Natural killer cell treated with Interleukin-12 subunit alpha and Interleukin-12 subunit beta and Interleukin-15 and Interleukin-18, amount 100 ng/mL, for 72 hours (primary cell): Measurements from ENCODE around the gene SPECC1. TPM values are rescaled to one million over a fixed set of nuclear protein-coding genes. Genes with fewer than 3 reads are reported as not detected.
A peak's percentile ranks its signal among the peaks of the same experiment; 100 is the strongest.
"Not testable (repeated sequence)": the region's sequence is repeated elsewhere in the genome, so short reads cannot be mapped to it uniquely, and the experiment has no call there.

ENCODE experiments used
- ATAC-seq, 2 donors: fragments of 150-1000 bp; cut with Tn5 transposase in 1 of 2; sonication (Bioruptor Pico), chemical (Tn5 transposase) in 1 of 2; 2 replicates each; pipeline ENCODE4 v1.10.0; 2021
- DNase-seq: peaks from one replicate; pipeline ENCODE4 v3.0.0; 2022; ENCODE audit warnings: low spot score
- H3K27ac Mint-ChIP-seq, 2 donors: 1 replicate in 1 of 2; 2 replicates in 1 of 2; pipeline ENCODE4 v1.8.0; 2022; ENCODE audit warnings: mixed read lengths in 2 of 2, mild to moderate bottlenecking in 1 of 2, moderate library complexity in 1 of 2
- H3K27me3 Mint-ChIP-seq, 2 donors: 1 replicate in 1 of 2; 2 replicates in 1 of 2; pipeline ENCODE4 v1.8.0; 2022; ENCODE audit warnings: mixed read lengths in 2 of 2
- H3K36me3 Mint-ChIP-seq: one replicate; pipeline ENCODE4 v1.8.0; 2022; ENCODE audit warnings: mixed read lengths
- H3K4me1 Mint-ChIP-seq, 2 donors: 1 replicate in 1 of 2; 2 replicates in 1 of 2; pipeline ENCODE4 v1.8.0; 2022; ENCODE audit warnings: low read depth in 2 of 2, mixed read lengths in 2 of 2, mild to moderate bottlenecking in 1 of 2
- H3K4me3 Mint-ChIP-seq: one replicate; pipeline ENCODE4 v1.8.0; 2022; ENCODE audit warnings: mixed read lengths
- H3K9me3 Mint-ChIP-seq: 2 replicates; pipeline ENCODE4 v1.8.0; 2022; ENCODE audit warnings: mixed read lengths
- total RNA-seq, 2 donors: library from RNA; stranded (reverse); gene quantifications; one replicate each; pipeline ENCODE4 v1.2.3, GENCODE V29; 2022

SPECC1 gene
- total RNA-seq, 2 donors from 2014 or later = 27.6 to 28.1 TPM

DNA sequence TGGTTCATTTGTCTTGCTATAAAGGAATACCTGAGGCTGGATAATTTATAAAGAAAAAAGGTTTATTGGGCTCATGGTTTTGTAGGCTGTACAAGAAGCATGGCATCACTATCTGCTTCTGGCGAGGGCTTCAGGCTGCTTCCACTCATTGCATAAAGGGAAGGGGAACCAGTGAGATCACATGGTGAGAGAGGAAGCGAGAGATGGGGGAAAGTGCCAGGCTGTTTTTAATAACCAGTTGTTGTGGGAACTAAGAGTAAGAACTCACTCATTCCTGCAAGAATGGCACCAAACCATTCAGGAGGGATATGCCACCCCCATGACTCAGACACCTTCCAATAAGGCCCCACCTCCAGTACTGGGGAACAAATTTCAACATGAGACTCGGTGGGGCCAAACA is 24.3 kb downstream of the SPECC1 start:
- Mint-ChIP-seq H3K4me1 (peaks cover 3 to 14% of the 10 kb centered on the region in 2 donors), H3K27ac (no peak overlapping the region), H3K9me3 (no peaks in the 10 kb centered on the region), H3K4me3 (no peak overlapping the region), H3K27me3 (no peaks in the 10 kb centered on the region), H3K36me3 (no peaks in the 10 kb centered on the region)
- no peak for ATAC-seq
- DNase-seq = no peak

GRCh38 chr17:20035501-20035900 is 26.3 kb downstream of the SPECC1 start:
- H3K36me3 Mint-ChIP-seq = no peaks in the 10 kb centered on the region
- ATAC-seq (no peak), DNase-seq (no peak)
- peaks cover 3 to 14% of the 10 kb centered on the region in 2 donors for H3K4me1 Mint-ChIP-seq
- no peak overlapping the region for H3K4me3 Mint-ChIP-seq
- no peaks in the 10 kb centered on the region for H3K9me3 Mint-ChIP-seq
- H3K27me3 Mint-ChIP-seq = peaks cover 0 to 2% of the 10 kb centered on the region in 2 donors
- no peak overlapping the region for H3K27ac Mint-ChIP-seq

- H3K4me1 Mint-ChIP-seq, DNase-seq, H3K27ac Mint-ChIP-seq, H3K36me3 Mint-ChIP-seq, H3K27me3 Mint-ChIP-seq, H3K9me3 Mint-ChIP-seq, ATAC-seq, H3K4me3 Mint-ChIP-seq: not testable (repeated sequence)
Measured at GRCh38 chr17:20037286-20037685, 28.1 kb downstream of the SPECC1 start.

GRCh38 chr17:20039037-20039436 is 29.9 kb downstream of the SPECC1 start:
- Mint-ChIP-seq H3K36me3 (no peaks in the 10 kb centered on the region), H3K27ac (no peak overlapping the region), H3K27me3 (peaks cover 0 to 2% of the 10 kb centered on the region in 2 donors), H3K4me3 (no peak overlapping the region), H3K4me1 (peaks cover 3 to 7% of the 10 kb centered on the region in 2 donors), H3K9me3 (no peaks in the 10 kb centered on the region)
- no peak for DNase-seq
- ATAC-seq = no peak

- no peaks in the 10 kb centered on the region for H3K9me3 Mint-ChIP-seq
- peaks cover 3 to 7% of the 10 kb centered on the region in 2 donors for H3K4me1 Mint-ChIP-seq
- H3K36me3 Mint-ChIP-seq = no peaks in the 10 kb centered on the region
- DNase-seq = no peak
- no peak for ATAC-seq
- peaks cover 0 to 2% of the 10 kb centered on the region in 2 donors for H3K27me3 Mint-ChIP-seq
- no peak overlapping the region for H3K27ac Mint-ChIP-seq
- H3K4me3 Mint-ChIP-seq = no peak overlapping the region
Measured at GRCh38 chr17:20040216-20040615, 31.1 kb downstream of the SPECC1 start.

DNA sequence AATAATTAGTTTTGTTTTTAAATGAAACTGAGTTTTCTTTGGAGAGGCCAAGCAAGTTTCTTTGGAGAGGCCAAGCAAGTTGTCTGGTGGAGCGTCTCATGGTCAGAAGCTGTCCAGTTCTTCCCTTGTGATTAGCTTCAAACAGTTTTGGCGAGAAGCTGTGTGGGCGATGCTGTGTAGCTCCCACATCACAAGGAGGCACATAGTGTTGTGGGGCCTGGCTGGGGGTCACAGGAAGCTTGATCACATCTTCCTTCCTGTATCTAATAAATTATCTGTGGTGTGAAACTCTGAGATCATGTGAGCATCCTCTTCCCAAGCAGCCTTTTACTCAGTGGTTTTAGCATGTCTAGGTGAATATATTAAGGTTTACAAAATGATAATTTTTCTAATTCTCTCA is 33.9 kb downstream of the SPECC1 start:
- H3K27ac Mint-ChIP-seq = peak overlapping the region; percentile 17 to 53
- DNase-seq = no peak

GRCh38 chr17:20045476-20045875 is 36.3 kb downstream of the SPECC1 start:
- ATAC-seq (no peak), DNase-seq (no peak)
- H3K36me3 Mint-ChIP-seq = no peaks in the 10 kb centered on the region
- no peaks in the 10 kb centered on the region for H3K9me3 Mint-ChIP-seq
- H3K4me3 Mint-ChIP-seq = no peak overlapping the region
- H3K4me1 Mint-ChIP-seq = peaks cover 3 to 7% of the 10 kb centered on the region in 2 donors
- H3K27me3 Mint-ChIP-seq = peaks cover 0 to 3% of the 10 kb centered on the region in 2 donors
- no peak overlapping the region for H3K27ac Mint-ChIP-seq

More for the DNA sequence above, 33.9 kb downstream of the SPECC1 start:
- no peak for ATAC-seq
- H3K4me3 Mint-ChIP-seq = peak overlapping the region; percentile 2
- peaks cover 0 to 5% of the 10 kb centered on the region in 2 donors for H3K27me3 Mint-ChIP-seq
- H3K36me3 Mint-ChIP-seq = no peaks in the 10 kb centered on the region
- H3K9me3 Mint-ChIP-seq = no peaks in the 10 kb centered on the region
- H3K4me1 Mint-ChIP-seq = peaks cover 3 to 7% of the 10 kb centered on the region in 2 donors

GRCh38 chr17:20046629-20047028 is 37.5 kb downstream of the SPECC1 start:
- Mint-ChIP-seq H3K4me1 (peaks cover 3 to 7% of the 10 kb centered on the region in 2 donors), H3K36me3 (no peaks in the 10 kb centered on the region), H3K27me3 (peaks cover 0 to 3% of the 10 kb centered on the region in 2 donors), H3K9me3 (no peaks in the 10 kb centered on the region), H3K4me3 (no peak overlapping the region), H3K27ac (no peak overlapping the region)
- ATAC-seq (no peak), DNase-seq (no peak)

DNA sequence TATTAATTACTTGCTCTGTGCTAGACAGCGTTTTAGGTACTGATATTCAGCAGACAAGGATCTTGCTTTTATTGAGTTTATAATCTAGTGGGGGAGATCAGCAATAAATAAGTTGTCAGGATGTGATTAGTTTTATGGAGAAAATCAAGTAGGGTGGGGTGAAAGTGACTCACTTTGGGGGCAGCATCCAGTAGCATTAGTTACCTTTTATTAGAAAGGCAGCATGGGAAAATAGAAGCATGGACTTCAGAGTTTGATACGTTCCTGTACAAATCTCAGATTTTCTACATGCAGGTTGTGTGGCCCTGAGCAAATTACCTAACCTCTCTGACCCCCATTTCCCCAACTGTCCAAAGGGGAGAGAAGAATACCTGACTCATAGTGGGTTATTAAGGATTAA is 42.5 kb downstream of the SPECC1 start:
- ATAC-seq = no peak
- Mint-ChIP-seq H3K27ac (no peak overlapping the region), H3K4me3 (no peak overlapping the region), H3K9me3 (no peaks in the 10 kb centered on the region), H3K36me3 (peaks cover 6% of the 10 kb centered on the region), H3K4me1 (no peaks in the 10 kb centered on the region), H3K27me3 (peaks cover 3 to 7% of the 10 kb centered on the region in 2 donors)
- no peak for DNase-seq

DNA sequence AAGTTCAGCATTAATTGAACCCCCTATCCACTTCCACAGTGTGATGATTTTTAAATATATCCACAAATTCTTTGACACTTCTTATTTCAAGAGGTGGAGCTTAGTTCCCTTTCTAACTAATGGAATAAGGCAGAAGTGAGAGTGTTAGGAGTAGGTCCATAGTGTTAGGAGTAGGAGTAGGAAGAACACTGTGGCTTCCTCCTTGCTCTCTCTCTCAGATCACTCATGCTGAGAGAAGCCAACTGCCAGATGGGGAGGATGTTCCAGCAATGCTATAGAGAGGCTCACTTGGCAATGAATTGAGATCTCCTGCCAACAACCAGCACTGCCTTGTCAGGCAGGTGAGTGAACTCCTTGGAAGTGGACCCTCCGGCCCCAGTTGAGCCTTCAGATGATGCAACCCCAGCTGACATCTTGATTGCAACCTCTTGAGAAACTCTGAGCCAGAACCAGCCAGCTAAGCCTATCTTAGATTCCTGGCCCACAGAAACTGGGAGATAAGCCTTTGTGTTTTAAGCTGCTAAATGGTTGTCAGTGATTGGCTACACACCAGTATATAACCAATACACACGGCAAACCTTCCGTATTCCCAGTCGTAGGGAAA is 44.3 kb downstream of the SPECC1 start:
- ATAC-seq = no peak
- Mint-ChIP-seq H3K36me3 (peaks cover 6% of the 10 kb centered on the region), H3K4me3 (no peak overlapping the region), H3K4me1 (no peaks in the 10 kb centered on the region), H3K27ac (no peak overlapping the region), H3K9me3 (no peaks in the 10 kb centered on the region), H3K27me3 (peaks cover 0 to 7% of the 10 kb centered on the region in 2 donors)
- no peak for DNase-seq

- Mint-ChIP-seq H3K27ac (peak overlapping the region in 1 of 2 donors; percentile 39), H3K4me3 (no peak overlapping the region)
- ATAC-seq = peak in 1 of 2 donors; percentile 41
Measured at GRCh38 chr17:20059728-20060188, 50.6 kb downstream of the SPECC1 start.

DNA sequence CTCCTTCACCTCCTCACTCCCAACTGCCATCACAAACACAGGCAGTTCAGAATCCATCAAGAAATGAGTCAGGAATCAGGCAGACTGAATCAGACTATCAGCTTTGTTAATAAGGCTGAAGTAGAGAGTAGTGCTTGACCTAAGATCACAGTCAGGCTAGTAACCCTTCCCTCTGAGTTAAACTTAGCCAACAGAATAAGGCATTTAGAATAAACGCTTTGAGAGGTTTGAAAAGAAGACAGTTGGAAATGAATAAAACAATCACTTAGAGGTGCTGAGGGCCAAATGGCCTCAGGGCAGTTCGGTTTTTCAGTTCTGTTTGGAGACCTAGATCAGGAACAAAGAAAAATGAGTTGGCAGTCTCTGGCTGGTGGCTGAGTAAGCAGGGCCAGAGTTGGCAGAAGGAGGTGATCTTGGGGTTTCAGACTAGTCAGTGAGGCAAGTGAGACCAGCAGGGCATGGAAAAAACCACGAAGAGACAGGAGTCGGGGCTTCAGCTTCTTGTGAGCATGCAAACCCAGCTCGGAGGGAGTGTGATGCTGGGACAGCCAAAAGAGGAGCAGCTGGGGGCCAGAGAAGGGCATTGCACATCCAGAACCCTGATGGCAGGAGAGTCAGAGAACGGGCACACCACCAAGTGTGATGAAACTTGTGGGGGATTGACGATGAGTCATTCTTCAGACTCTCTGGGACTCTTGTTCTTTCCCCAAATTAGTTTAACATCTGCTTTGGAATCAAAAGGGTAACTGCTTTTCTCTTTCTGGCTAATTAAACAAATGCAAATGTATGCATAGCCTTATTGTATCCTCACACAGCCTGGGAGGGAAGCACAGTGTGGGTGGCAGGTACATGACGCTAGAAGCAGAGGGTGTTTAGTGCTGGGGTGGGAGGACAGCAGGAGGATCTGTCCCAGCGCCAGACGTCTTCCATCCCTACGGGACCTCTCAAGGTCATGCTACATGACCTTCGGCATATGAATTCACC is 54.8 kb downstream of the SPECC1 start:
- H3K4me3 Mint-ChIP-seq = peak overlapping the region; percentile 46
- DNase-seq = no peak
- H3K9me3 Mint-ChIP-seq = no peaks in the 10 kb centered on the region
- peaks cover 0 to 6% of the 10 kb centered on the region in 2 donors for H3K27me3 Mint-ChIP-seq
- H3K36me3 Mint-ChIP-seq = no peaks in the 10 kb centered on the region
- peak overlapping the region; percentile 3 to 18 for H3K27ac Mint-ChIP-seq
- H3K4me1 Mint-ChIP-seq = peaks cover 6 to 14% of the 10 kb centered on the region in 2 donors
- ATAC-seq = peak; percentile 64 to 72

More at GRCh38 chr17:20059728-20060188, 50.6 kb downstream of the SPECC1 start:
- H3K27me3 Mint-ChIP-seq = peaks cover 5 to 6% of the 10 kb centered on the region in 2 donors
- H3K4me1 Mint-ChIP-seq = peaks cover 3 to 14% of the 10 kb centered on the region in 2 donors
- H3K36me3 Mint-ChIP-seq = no peaks in the 10 kb centered on the region
- no peak for DNase-seq
- H3K9me3 Mint-ChIP-seq = no peaks in the 10 kb centered on the region

GRCh38 chr17:20066253-20066652 is 57.1 kb downstream of the SPECC1 start:
- Mint-ChIP-seq H3K27ac (no peak overlapping the region), H3K36me3 (no peaks in the 10 kb centered on the region), H3K4me1 (peaks cover 6 to 14% of the 10 kb centered on the region in 2 donors), H3K27me3 (peaks cover 0 to 6% of the 10 kb centered on the region in 2 donors), H3K4me3 (no peak overlapping the region), H3K9me3 (no peaks in the 10 kb centered on the region)
- no peak for DNase-seq
- no peak for ATAC-seq

GRCh38 chr17:20067711-20068110 is 58.6 kb downstream of the SPECC1 start:
- Mint-ChIP-seq H3K9me3 (no peaks in the 10 kb centered on the region), H3K27me3 (peaks cover 0 to 6% of the 10 kb centered on the region in 2 donors), H3K4me1 (peaks cover 7 to 15% of the 10 kb centered on the region in 2 donors), H3K36me3 (no peaks in the 10 kb centered on the region), H3K27ac (no peak overlapping the region), H3K4me3 (no peak overlapping the region)
- ATAC-seq (no peak), DNase-seq (no peak)
